ENCODE measurements around the gene TATDN3.

DNA sequence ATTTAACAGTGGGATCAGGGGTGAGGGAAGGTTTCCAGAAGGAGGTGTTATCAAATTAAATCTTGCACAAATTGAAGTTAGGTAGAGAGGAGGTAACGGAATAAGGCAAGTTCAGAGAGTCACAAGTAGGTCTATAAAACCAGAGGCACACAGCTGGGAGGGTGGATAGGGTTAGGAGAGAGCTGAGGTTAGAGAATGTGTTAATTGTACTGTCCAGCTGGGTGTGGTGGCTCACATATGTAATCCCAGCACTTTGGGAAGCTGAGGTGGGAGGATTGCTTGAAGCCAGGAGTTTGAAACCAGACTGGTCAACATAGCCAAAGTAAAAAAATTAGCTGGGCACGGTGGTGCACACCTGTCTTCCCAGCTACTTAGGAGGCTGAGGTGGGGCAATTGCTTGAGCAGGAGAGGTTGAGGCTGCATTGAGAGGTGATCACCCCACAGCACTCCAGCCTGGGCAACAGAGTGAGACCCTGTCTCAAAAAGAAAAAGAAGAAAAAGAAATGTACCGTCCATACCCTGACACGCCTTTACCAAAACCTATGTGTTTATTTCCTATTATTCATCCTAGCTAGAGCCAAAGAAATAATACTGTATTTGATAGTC lies 35.6 kb downstream of the TATDN3 start:
- TF ChIP-seq, protein P1, sequence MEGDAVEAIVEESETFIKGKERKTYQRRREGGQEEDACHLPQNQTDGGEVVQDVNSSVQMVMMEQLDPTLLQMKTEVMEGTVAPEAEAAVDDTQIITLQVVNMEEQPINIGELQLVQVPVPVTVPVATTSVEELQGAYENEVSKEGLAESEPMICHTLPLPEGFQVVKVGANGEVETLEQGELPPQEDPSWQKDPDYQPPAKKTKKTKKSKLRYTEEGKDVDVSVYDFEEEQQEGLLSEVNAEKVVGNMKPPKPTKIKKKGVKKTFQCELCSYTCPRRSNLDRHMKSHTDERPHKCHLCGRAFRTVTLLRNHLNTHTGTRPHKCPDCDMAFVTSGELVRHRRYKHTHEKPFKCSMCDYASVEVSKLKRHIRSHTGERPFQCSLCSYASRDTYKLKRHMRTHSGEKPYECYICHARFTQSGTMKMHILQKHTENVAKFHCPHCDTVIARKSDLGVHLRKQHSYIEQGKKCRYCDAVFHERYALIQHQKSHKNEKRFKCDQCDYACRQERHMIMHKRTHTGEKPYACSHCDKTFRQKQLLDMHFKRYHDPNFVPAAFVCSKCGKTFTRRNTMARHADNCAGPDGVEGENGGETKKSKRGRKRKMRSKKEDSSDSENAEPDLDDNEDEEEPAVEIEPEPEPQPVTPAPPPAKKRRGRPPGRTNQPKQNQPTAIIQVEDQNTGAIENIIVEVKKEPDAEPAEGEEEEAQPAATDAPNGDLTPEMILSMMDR (IDR thresholded peaks at IDR 0.05; ENCODE audit: poor library complexity): no peak
- TF ChIP-seq EZH2 (IDR thresholded peaks at IDR 0.05; ENCODE audit: borderline replicate concordance): no peak
